HL-60 (cell line): Measurements from ENCODE around the gene ZNG1F.
"Not testable (repeated sequence)": the region's sequence is repeated elsewhere in the genome, so short reads cannot be mapped to it uniquely, and the experiment has no call there.

Experiments
- DNase-seq, 2 experiments: peaks; one replicate each; pipeline ENCODE4 v3.0.0-alpha.2; 2010 to 2020; ENCODE audit warnings: low read depth in 1 of 2, low spot score in 1 of 2
- H3K27ac ChIP-seq: fragments of 250-450 bp; sonication (Bioruptor Pico); replicated peaks from 2 replicates; pipeline ENCODE4 v1.5.1; 2020; ENCODE audit warnings: mild to moderate bottlenecking, moderate library complexity
- H3K27me3 ChIP-seq: fragments of 250-450 bp; sonication (Bioruptor Pico); 2 replicates; pipeline ENCODE4 v1.5.1; 2021; ENCODE audit warnings: mild to moderate bottlenecking, moderate library complexity; ENCODE audit not compliant: insufficient read depth, poor library complexity, severe bottlenecking
- H3K4me3 ChIP-seq: replicated peaks from 2 replicates; pipeline ENCODE4 v1.5.1; 2011; ENCODE audit warnings: mild to moderate bottlenecking, control low read depth, low read length; ENCODE audit not compliant: insufficient read depth

ZNG1F gene

GRCh38 chr9:41174994-41175393, 14.1 kb downstream of the ZNG1F start:
- not testable (repeated sequence) for H3K27ac ChIP-seq, H3K27me3 ChIP-seq, DNase-seq, H3K4me3 ChIP-seq

- DNase-seq, result not testable (repeated sequence)
Observed at GRCh38 chr9:41150116-41150515, 39.0 kb downstream of the ZNG1F start.

GRCh38 chr9:41141878-41142277, 47.2 kb downstream of the ZNG1F start:
- H3K4me3 ChIP-seq, DNase-seq, H3K27ac ChIP-seq, H3K27me3 ChIP-seq: not testable (repeated sequence)

More at GRCh38 chr9:41150116-41150515, 39.0 kb downstream of the ZNG1F start:
- not testable (repeated sequence) for H3K27ac ChIP-seq, H3K4me3 ChIP-seq, H3K27me3 ChIP-seq

- H3K27me3 ChIP-seq, DNase-seq, H3K4me3 ChIP-seq, H3K27ac ChIP-seq: not testable (repeated sequence)
Observed at GRCh38 chr9:41128581-41128980, 60.5 kb downstream of the ZNG1F start, which contains the start of gene FOXD4L6. Gene FOXD4L6 (minus strand): TSS chr9:41128681. CDS start chr9:41128383, 298 bp downstream.

GRCh38 chr9:41126746-41127446, 62.2 kb downstream of the ZNG1F start:
- not testable (repeated sequence) for H3K4me3 ChIP-seq, H3K27ac ChIP-seq, H3K27me3 ChIP-seq, DNase-seq

GRCh38 chr9:41125936-41126335, 63.2 kb downstream of the ZNG1F start:
- DNase-seq, H3K4me3 ChIP-seq, H3K27ac ChIP-seq, H3K27me3 ChIP-seq: not testable (repeated sequence)

- H3K27me3 ChIP-seq, DNase-seq, H3K27ac ChIP-seq: not testable (repeated sequence)
Observed at GRCh38 chr9:41125109-41125658, 63.9 kb downstream of the ZNG1F start.

GRCh38 chr9:41124250-41125108, 64.6 kb downstream of the ZNG1F start:
- not testable (repeated sequence) for H3K27ac ChIP-seq, H3K4me3 ChIP-seq, H3K27me3 ChIP-seq, DNase-seq

More at GRCh38 chr9:41125109-41125658, 63.9 kb downstream of the ZNG1F start:
- H3K4me3 ChIP-seq, result not testable (repeated sequence)

GRCh38 chr9:41123812-41124211, 65.3 kb downstream of the ZNG1F start:
- H3K27me3 ChIP-seq, DNase-seq, H3K4me3 ChIP-seq, H3K27ac ChIP-seq: not testable (repeated sequence)

- H3K4me3 ChIP-seq, H3K27me3 ChIP-seq, DNase-seq, H3K27ac ChIP-seq: not testable (repeated sequence)
Observed at GRCh38 chr9:41123396-41123795, 65.7 kb downstream of the ZNG1F start.

- H3K4me3 ChIP-seq, DNase-seq, H3K27me3 ChIP-seq, H3K27ac ChIP-seq: not testable (repeated sequence)
Observed at GRCh38 chr9:41120696-41121095, 68.4 kb downstream of the ZNG1F start.

- not testable (repeated sequence) for H3K27me3 ChIP-seq, H3K4me3 ChIP-seq, H3K27ac ChIP-seq, DNase-seq
Observed at GRCh38 chr9:41119719-41120118, 69.4 kb downstream of the ZNG1F start.

- H3K4me3 ChIP-seq, H3K27ac ChIP-seq, H3K27me3 ChIP-seq, DNase-seq: not testable (repeated sequence)
Observed at GRCh38 chr9:41119311-41119710, 69.8 kb downstream of the ZNG1F start.

GRCh38 chr9:41113348-41113747, 75.8 kb downstream of the ZNG1F start:
- not testable (repeated sequence) for H3K27me3 ChIP-seq, H3K27ac ChIP-seq, DNase-seq, H3K4me3 ChIP-seq

- not testable (repeated sequence) for DNase-seq, H3K4me3 ChIP-seq, H3K27me3 ChIP-seq, H3K27ac ChIP-seq
Observed at GRCh38 chr9:41111414-41111813, 77.7 kb downstream of the ZNG1F start.
